ENCODE data around the gene ADGRA3. TPM values are rescaled to one million over a fixed set of nuclear protein-coding genes. Genes with fewer than 3 reads are reported as not detected.

Gene ADGRA3
- polyA plus RNA-seq, 1 experiment = 36.0 TPM

GRCh38 chr4:22504922-22505321, 10.9 kb downstream of the ADGRA3 start:
- Histone ChIP-seq H3K27ac (ENCODE audit: low read depth, low read length) (no peak overlapping the region), H3K9me3 (ENCODE audit: control insufficient read depth, insufficient read depth, low read length) (no peaks in the 10 kb centered on the region; the same call in 1 of the 2 replicates), H3K4me3 (ENCODE audit: low read depth, low read length) (no peak overlapping the region), H3K27me3 (ENCODE audit: control insufficient read depth, insufficient read depth, low read length) (no peaks in the 10 kb centered on the region)
- no peak for DNase-seq (ENCODE audit: low read depth, low spot score)
- CTCF ChIA-PET = interaction anchor here (0.7 kb wide), 2 partner anchors 19 to 1675 kb away, joined by 4 to 6 read pairs; no protein-coding TSS in a partner anchor
- no peak for TF ChIP-seq CTCF (IDR thresholded peaks at IDR 0.05; ENCODE audit: low read depth, low read length)
- POLR2A ChIA-PET = no interaction called here

- POLR2A ChIA-PET = no interaction called here
- CTCF ChIA-PET = no interaction called here
Observed at GRCh38 chr4:22504447-22504846, 11.4 kb downstream of the ADGRA3 start.

GRCh38 chr4:22502895-22503814, 12.7 kb downstream of the ADGRA3 start:
- H3K4me3 ChIP-seq (ENCODE audit: low read depth, low read length) = no peak overlapping the region
- no peak for TF ChIP-seq CTCF (IDR thresholded peaks at IDR 0.05; ENCODE audit: low read depth, low read length)
- POLR2A ChIA-PET = no interaction called here
- H3K9me3 ChIP-seq (ENCODE audit: control insufficient read depth, insufficient read depth, low read length) = no peaks in the 10 kb centered on the region
- no peak overlapping the region for H3K27ac ChIP-seq (ENCODE audit: low read depth, low read length)
- CTCF ChIA-PET = no interaction called here
- DNase-seq (ENCODE audit: low read depth, low spot score) = no peak
- no peaks in the 10 kb centered on the region for H3K27me3 ChIP-seq (ENCODE audit: control insufficient read depth, insufficient read depth, low read length)

More at GRCh38 chr4:22504447-22504846, 11.4 kb downstream of the ADGRA3 start:
- no peak for DNase-seq (ENCODE audit: low read depth, low spot score)
- Histone ChIP-seq H3K27me3 (ENCODE audit: control insufficient read depth, insufficient read depth, low read length) (no peaks in the 10 kb centered on the region), H3K9me3 (ENCODE audit: control insufficient read depth, insufficient read depth, low read length) (no peaks in the 10 kb centered on the region), H3K4me3 (ENCODE audit: low read depth, low read length) (no peak overlapping the region), H3K27ac (ENCODE audit: low read depth, low read length) (no peak overlapping the region)
- no peak for TF ChIP-seq CTCF (IDR thresholded peaks at IDR 0.05; ENCODE audit: low read depth, low read length)

GRCh38 chr4:22501715-22502095, 14.2 kb downstream of the ADGRA3 start:
- Histone ChIP-seq H3K27ac (ENCODE audit: low read depth, low read length) (no peak overlapping the region), H3K4me3 (ENCODE audit: low read depth, low read length) (no peak overlapping the region), H3K27me3 (ENCODE audit: control insufficient read depth, insufficient read depth, low read length) (no peaks in the 10 kb centered on the region), H3K9me3 (ENCODE audit: control insufficient read depth, insufficient read depth, low read length) (no peaks in the 10 kb centered on the region)
- no peak for DNase-seq (ENCODE audit: low read depth, low spot score)
- no peak for TF ChIP-seq CTCF (IDR thresholded peaks at IDR 0.05; ENCODE audit: low read depth, low read length)
- ChIA-PET CTCF (interaction anchor here (1.3 kb wide), 1 partner anchor 106 kb away, joined by 3 read pairs; no protein-coding TSS in a partner anchor), POLR2A (no interaction called here)

All from AG04450 (cell line).